ENCODE measurements around the gene SFRP2. TPM values are rescaled to one million over a fixed set of nuclear protein-coding genes. Genes with fewer than 3 reads are reported as not detected.

Gene SFRP2
- total and polyA plus RNA-seq, 10 of the 15 experiments (the other 5 are each of a cell fraction or from before 2014, with no cell fraction given): 0.11 to 0.33 (median 0.16) TPM; not detected in 7

- ChIA-PET CTCF (no interaction called here), POLR2A (no interaction called here), RAD21 (ENCODE audit: unreplicated experiment) (no interaction called here), SMC1A (ENCODE audit: uncharacterized antibody, unreplicated experiment) (no interaction called here)
- no peak for ATAC-seq
- FAIRE-seq: no peak
- 62% methylated on average over 30 of the region's 30 CpGs for WGBS (ENCODE audit: insufficient coverage, insufficient replicate concordance, low lambda C conversion rate, missing lambda C conversion rate)
- in situ Hi-C loops (cut with MboI): no loop called here
- intact Hi-C loops (cut with micrococcal nuclease; ENCODE audit: unreplicated experiment): no loop called here
- H3K27me3 ChIP-seq (replicated peaks in 1 of 2; ENCODE audit: control insufficient read depth in 2 of 2, insufficient read depth in 2 of 2, low read length in 1 of 2): no peaks in the 10 kb centered on the region
- H3K36me3 ChIP-seq (ENCODE audit: control insufficient read depth in 2 of 2, insufficient read depth in 2 of 2, low read length in 1 of 2): no peaks in the 10 kb centered on the region
- no peak overlapping the region for H3K4me2 ChIP-seq (ENCODE audit: control insufficient read depth, insufficient read depth)
- H2AFZ ChIP-seq (ENCODE audit: control insufficient read depth, low read depth, low read length): no peak overlapping the region
- no peaks in the 10 kb centered on the region for H4K20me1 ChIP-seq (ENCODE audit: control insufficient read depth, insufficient read depth)
- no peak for TF ChIP-seq CBX5 (IDR thresholded peaks at IDR 0.05; ENCODE audit: low read depth)
- no peak for TF ChIP-seq SP1 (IDR thresholded peaks at IDR 0.05; ENCODE audit: low read depth, low read length)
- TF ChIP-seq NFYA (IDR thresholded peaks at IDR 0.05; ENCODE audit: borderline replicate concordance, low read depth, low read length): no peak
- TF ChIP-seq FOXM1 (IDR thresholded peaks at IDR 0.05; ENCODE audit: low read depth, low read length): no peak
- TF ChIP-seq RUNX3 (IDR thresholded peaks at IDR 0.05; ENCODE audit: low read length): no peak
- TF ChIP-seq NFYB (IDR thresholded peaks at IDR 0.05; ENCODE audit: insufficient read depth, low read depth, low read length): no peak
- no peak for TF ChIP-seq USF2 (IDR thresholded peaks at IDR 0.05; ENCODE audit: borderline replicate concordance, low read depth, low read length)
- H3K9me3 ChIP-seq (replicated peaks; ENCODE audit: control insufficient read depth, insufficient read depth, low read length): no peaks in the 10 kb centered on the region; the same call in 2 of the 3 replicates
- no peaks in the 10 kb centered on the region for H3K79me2 ChIP-seq (ENCODE audit: control insufficient read depth, insufficient read depth, low read length)
- H3K9ac ChIP-seq (ENCODE audit: control insufficient read depth, insufficient read depth, low read length): no peak overlapping the region
- no peak for DNase-seq (ENCODE audit: low read depth, low spot score)
- BruUV-seq (replicated peaks): no TSS peak
- H3K4me3 ChIP-seq: no peak overlapping the region
- H3K4me1 ChIP-seq (ENCODE audit: control insufficient read depth, insufficient read depth, low read length): no peaks in the 10 kb centered on the region
- H3K27ac ChIP-seq (ENCODE audit: control insufficient read depth, insufficient read depth): no peak overlapping the region
These were observed 17.2 kb upstream of the SFRP2 start for GRCh38 chr4:153806073-153806472.

- no peak for ATAC-seq
- intact Hi-C loops (cut with micrococcal nuclease; ENCODE audit: unreplicated experiment): no loop called here
- Histone ChIP-seq H3K4me2 (ENCODE audit: control insufficient read depth, insufficient read depth) (no peak overlapping the region), H3K36me3 (ENCODE audit: control insufficient read depth in 2 of 2, insufficient read depth in 2 of 2, low read length in 1 of 2) (no peaks in the 10 kb centered on the region), H3K9me3 (replicated peaks; ENCODE audit: control insufficient read depth, insufficient read depth, low read length) (no peaks in the 10 kb centered on the region; the same call in 2 of the 3 replicates), H3K4me1 (ENCODE audit: control insufficient read depth, insufficient read depth, low read length) (no peaks in the 10 kb centered on the region), H4K20me1 (ENCODE audit: control insufficient read depth, insufficient read depth) (no peaks in the 10 kb centered on the region), H3K27ac (ENCODE audit: control insufficient read depth, insufficient read depth) (no peak overlapping the region), H2AFZ (ENCODE audit: control insufficient read depth, low read depth, low read length) (no peak overlapping the region), H3K4me3 (no peak overlapping the region), H3K9ac (ENCODE audit: control insufficient read depth, insufficient read depth, low read length) (no peak overlapping the region), H3K27me3 (replicated peaks in 1 of 2; ENCODE audit: control insufficient read depth in 2 of 2, insufficient read depth in 2 of 2, low read length in 1 of 2) (no peaks in the 10 kb centered on the region), H3K79me2 (ENCODE audit: control insufficient read depth, insufficient read depth, low read length) (no peaks in the 10 kb centered on the region)
- ChIA-PET RAD21 (ENCODE audit: unreplicated experiment) (no interaction called here), POLR2A (no interaction called here), CTCF (no interaction called here), SMC1A (ENCODE audit: uncharacterized antibody, unreplicated experiment) (no interaction called here)
- FAIRE-seq: no peak
- DNase-seq (ENCODE audit: low read depth, low spot score): no peak
- in situ Hi-C loops (cut with MboI): no loop called here
- BruUV-seq (replicated peaks): no TSS peak
- WGBS (ENCODE audit: insufficient coverage, insufficient replicate concordance, low lambda C conversion rate, missing lambda C conversion rate): 29% methylated on average over 3 of the region's 3 CpGs
- TF ChIP-seq TCF12 (IDR thresholded peaks at IDR 0.05; ENCODE audit: low read depth, low read length): no peak
- TF ChIP-seq SMAD5 (IDR thresholded peaks at IDR 0.05; ENCODE audit: low read depth): no peak
- no peak for TF ChIP-seq HSF1 (IDR thresholded peaks at IDR 0.05; ENCODE audit: low read depth, low read length)
- no peak for TF ChIP-seq IKZF1 (conservative IDR thresholded peaks at IDR 0.05)
- no peak for TF ChIP-seq FOXM1 (IDR thresholded peaks at IDR 0.05; ENCODE audit: low read depth, low read length)
- TF ChIP-seq NFYB (IDR thresholded peaks at IDR 0.05; ENCODE audit: insufficient read depth, low read depth, low read length): no peak
- TF ChIP-seq WRNIP1 (IDR thresholded peaks at IDR 0.05; ENCODE audit: borderline replicate concordance, low read depth, low read length): no peak
- no peak for TF ChIP-seq YBX1 (IDR thresholded peaks at IDR 0.05)
- no peak for TF ChIP-seq RUNX3 (IDR thresholded peaks at IDR 0.05; ENCODE audit: low read length)
- no peak for TF ChIP-seq ZBED1 (IDR thresholded peaks at IDR 0.05; ENCODE audit: borderline replicate concordance)
- TF ChIP-seq ETV6 (conservative IDR thresholded peaks at IDR 0.05 in 1 of 2, IDR thresholded peaks at IDR 0.05 in 1 of 2; ENCODE audit: borderline replicate concordance in 1 of 2, low read depth in 1 of 2): no peak
These were observed 15.8 kb upstream of the SFRP2 start for GRCh38 chr4:153804722-153805121.
